HT-29 (cell line): ENCODE measurements around the gene CIC. TPM values are rescaled to one million over a fixed set of nuclear protein-coding genes. Genes with fewer than 3 reads are reported as not detected.

Experiments used
- DNase-seq: peaks from one replicate; pipeline ENCODE4 v3.0.0-alpha.2; 2015; ENCODE audit warnings: low spot score
- total RNA-seq: library from RNA; depleted of rRNA; stranded (reverse); fragments of >200 nt; shearing (Covaris generic); gene quantifications from 2 replicates; pipeline ENCODE4 v1.2.3, GENCODE V29; 2014

CIC gene
- total RNA-seq, 1 experiment from 2014 or later: 55.5 TPM

DNA sequence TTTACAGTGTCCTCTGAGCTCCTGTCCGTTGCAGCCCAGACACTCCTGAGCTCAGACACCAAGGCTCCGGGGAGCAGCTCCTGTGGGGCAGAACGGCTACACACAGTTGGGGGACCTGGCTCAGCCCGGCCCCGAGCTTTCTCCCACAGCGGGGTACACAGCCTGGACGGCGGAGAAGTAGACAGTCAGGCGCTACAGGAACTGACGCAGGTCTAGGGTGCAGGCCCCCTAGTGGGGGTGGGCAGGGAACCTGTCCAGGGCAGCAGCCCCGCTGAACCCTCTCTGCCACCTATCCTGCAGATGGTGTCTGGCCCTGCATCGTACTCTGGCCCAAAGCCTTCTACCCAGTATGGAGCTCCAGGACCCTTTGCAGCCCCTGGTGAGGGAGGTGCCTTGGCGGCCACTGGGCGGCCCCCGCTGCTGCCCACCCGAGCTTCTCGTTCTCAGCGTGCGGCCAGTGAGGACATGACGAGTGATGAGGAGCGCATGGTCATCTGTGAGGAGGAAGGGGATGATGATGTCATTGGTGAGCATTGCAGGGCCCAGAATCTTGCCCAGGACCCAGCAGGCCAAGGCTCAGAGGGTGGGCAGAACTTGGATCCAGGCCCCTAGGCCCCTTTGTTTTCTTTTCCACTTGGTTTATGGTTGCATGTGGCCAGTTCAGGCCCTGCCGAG, 20.0 kb downstream of the CIC start:
- no peak for DNase-seq

DNA sequence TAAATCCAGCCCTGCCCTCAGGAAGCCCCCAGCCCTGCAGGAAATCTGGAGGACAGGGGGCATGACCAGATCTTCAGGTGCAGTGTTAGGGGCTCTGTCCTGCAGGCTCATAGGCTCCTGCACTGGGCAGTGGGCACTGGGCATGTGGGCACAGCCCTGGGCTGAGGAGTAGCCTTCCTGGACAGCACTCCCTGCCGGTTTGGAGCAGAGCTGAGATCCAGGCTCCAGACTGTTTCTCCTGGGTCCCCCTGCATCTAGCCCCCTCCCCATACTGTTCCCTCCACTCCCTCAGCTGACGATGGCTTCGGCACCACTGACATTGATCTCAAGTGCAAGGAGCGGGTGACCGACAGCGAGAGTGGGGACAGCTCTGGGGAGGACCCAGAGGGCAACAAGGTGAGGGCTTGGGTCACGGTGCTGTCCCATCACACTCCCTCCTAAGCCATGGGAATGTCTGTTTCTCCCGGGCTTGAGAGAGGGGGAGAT, 20.5 kb downstream of the CIC start:
- DNase-seq: no peak

DNA sequence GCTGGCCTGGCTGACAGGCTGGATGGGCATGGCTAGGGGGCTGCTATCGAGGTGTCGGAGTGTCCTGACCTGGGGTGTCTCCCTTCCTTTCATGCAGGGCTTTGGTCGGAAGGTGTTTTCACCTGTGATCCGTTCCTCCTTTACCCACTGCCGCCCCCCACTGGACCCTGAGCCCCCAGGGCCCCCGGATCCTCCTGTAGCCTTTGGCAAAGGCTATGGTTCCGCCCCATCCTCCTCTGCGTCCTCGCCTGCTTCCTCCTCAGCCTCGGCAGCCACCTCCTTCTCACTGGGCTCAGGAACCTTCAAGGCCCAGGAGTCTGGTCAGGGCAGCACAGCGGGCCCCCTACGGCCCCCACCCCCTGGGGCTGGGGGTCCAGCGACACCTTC, 21.1 kb downstream of the CIC start:
- DNase-seq: no peak

DNA sequence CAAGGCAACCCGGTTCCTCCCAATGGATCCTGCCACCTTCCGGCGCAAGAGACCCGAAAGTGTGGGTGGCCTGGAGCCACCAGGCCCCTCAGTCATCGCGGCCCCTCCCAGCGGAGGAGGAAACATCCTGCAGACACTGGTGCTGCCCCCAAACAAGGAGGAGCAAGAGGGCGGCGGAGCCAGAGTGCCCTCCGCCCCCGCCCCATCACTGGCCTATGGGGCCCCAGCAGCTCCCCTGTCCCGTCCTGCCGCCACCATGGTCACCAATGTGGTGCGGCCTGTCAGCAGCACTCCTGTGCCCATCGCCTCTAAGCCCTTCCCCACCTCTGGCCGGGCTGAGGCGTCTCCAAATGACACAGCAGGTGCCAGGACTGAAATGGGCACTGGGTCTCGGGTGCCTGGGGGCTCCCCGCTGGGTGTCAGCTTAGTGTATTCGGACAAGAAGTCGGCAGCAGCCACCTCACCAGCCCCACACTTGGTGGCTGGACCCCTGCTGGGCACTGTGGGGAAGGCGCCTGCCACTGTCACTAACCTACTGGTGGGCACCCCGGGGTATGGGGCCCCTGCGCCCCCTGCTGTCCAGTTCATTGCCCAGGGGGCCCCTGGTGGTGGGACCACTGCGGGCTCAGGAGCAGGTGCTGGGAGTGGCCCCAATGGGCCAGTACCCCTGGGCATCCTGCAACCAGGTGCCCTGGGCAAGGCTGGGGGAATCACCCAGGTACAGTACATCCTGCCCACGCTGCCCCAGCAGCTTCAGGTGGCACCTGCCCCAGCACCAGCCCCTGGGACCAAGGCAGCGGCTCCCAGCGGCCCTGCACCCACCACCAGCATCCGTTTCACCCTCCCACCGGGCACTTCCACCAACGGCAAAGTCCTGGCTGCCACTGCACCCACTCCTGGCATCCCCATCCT, 21.7 kb downstream of the CIC start:
- DNase-seq: peak; percentile 88

- DNase-seq: peak; percentile 95
Observed at GRCh38 chr19:42291435-42291810, 22.4 kb downstream of the CIC start.

DNA sequence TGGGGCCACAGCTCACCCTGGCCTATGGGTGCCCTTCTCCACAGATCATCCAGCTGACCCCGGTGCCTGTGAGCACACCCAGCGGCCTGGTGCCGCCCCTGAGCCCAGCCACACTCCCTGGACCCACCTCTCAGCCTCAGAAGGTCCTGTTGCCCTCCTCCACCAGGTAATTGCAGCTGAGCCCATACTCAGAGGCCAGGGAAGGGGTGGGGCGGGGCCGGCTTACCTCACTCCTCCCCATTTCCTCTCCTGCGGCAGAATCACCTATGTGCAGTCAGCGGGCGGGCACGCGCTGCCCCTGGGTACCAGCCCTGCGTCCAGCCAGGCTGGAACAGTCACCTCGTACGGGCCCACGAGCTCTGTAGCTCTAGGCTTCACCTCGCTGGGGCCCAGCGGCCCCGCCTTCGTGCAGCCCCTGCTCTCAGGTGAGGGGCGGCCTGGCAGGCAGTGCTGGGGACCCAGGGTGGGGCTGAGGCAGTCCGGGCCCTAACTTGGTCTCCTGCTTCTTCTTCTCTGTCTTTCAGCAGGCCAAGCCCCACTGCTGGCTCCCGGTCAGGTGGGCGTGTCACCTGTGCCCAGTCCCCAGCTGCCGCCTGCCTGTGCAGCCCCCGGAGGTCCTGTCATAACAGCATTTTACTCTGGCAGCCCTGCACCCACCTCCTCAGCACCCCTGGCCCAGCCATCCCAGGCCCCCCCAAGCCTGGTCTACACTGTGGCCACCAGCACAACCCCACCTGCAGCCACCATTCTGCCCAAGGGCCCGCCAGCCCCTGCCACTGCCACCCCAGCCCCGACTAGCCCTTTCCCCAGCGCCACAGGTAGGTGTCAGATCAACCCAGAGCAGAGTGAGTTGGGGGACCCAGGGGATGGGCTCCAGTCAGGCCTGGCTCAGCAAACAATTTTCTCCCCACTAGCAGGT, 23.2 kb downstream of the CIC start:
- DNase-seq: peak; percentile 81

DNA sequence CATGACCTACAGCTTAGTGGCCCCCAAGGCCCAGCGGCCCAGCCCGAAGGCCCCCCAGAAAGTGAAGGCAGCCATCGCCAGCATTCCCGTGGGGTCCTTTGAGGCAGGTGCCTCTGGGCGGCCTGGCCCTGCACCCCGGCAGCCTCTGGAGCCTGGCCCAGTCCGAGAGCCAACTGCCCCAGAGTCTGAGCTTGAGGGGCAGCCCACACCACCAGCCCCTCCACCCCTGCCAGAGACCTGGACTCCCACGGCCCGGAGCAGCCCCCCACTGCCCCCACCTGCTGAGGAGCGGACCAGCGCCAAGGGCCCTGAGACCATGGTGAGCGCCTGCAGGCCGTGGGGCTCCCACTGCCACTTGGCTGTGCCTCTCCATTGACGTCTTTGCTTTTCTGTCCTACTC, 23.9 kb downstream of the CIC start:
- no peak for DNase-seq

DNA sequence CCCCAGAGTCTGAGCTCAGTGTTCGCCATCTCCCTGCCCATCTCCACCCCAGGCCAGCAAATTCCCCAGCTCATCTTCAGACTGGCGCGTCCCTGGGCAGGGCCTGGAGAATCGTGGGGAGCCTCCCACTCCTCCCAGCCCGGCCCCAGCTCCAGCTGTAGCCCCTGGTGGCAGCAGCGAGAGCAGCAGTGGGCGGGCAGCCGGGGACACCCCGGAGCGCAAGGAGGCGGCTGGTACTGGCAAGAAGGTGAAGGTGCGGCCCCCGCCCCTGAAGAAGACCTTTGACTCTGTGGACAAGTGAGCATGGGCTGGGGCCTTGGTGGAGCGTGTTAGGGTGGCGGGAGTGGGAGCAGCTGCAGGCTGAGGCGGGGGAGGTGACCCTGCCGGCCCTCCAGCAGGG, 24.5 kb downstream of the CIC start:
- DNase-seq: no peak

DNA sequence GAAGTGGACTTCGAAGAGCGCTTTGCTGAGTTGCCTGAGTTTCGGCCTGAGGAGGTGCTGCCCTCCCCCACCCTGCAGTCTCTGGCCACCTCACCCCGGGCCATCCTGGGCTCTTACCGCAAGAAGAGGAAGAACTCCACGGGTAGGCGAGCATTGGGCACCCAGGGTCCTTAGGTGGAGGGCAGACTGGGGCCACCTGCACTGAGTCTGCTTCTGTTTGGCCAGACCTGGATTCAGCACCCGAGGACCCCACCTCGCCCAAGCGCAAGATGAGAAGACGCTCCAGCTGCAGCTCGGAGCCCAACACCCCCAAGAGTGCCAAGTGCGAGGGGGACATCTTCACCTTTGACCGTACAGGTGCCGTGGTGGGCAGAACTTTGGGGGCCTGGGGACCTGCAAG, 24.9 kb downstream of the CIC start:
- DNase-seq: no peak

DNA sequence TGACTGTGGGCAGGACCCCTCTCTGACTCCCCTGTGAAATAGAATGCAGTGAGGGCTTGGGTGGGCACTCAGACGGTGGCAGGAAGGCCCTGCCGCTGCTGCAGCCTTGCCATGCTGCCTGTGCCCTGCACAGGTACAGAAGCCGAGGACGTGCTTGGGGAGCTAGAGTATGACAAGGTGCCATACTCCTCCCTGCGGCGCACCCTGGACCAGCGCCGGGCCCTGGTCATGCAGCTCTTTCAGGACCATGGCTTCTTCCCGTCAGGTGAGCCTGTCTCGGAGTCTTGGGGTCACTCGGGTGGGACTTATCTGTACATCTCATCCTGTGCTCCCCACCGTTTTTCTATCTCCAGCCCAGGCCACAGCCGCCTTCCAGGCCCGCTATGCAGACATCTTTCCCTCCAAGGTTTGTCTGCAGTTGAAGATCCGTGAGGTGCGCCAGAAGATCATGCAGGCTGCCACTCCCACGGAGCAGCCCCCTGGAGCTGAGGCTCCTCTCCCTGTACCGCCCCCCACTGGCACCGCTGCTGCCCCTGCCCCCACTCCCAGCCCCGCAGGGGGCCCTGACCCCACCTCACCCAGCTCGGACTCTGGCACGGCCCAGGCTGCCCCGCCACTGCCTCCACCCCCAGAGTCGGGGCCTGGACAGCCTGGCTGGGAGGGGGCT, 25.6 kb downstream of the CIC start:
- no peak for DNase-seq

DNA sequence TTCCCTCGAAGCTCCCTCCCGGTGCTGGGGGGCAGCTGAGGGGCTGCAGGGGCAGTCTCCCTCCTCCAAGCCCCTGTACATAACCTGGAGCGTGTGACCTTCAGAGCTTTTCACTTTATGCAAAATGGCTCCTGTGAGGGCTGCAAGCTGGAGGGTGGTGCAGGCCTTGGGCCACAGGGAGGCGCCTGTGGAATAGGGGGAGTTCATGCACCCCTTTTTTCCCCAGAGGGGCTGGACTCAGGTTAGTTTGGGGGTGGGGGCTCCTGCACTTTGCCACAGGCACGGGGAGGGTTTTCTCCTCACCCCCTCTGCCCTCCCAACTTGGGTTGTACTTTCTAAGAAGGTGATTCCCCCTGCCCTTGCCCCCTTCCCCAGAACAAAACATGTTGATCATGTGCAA, 26.3 kb downstream of the CIC start:
- no peak for DNase-seq

DNA sequence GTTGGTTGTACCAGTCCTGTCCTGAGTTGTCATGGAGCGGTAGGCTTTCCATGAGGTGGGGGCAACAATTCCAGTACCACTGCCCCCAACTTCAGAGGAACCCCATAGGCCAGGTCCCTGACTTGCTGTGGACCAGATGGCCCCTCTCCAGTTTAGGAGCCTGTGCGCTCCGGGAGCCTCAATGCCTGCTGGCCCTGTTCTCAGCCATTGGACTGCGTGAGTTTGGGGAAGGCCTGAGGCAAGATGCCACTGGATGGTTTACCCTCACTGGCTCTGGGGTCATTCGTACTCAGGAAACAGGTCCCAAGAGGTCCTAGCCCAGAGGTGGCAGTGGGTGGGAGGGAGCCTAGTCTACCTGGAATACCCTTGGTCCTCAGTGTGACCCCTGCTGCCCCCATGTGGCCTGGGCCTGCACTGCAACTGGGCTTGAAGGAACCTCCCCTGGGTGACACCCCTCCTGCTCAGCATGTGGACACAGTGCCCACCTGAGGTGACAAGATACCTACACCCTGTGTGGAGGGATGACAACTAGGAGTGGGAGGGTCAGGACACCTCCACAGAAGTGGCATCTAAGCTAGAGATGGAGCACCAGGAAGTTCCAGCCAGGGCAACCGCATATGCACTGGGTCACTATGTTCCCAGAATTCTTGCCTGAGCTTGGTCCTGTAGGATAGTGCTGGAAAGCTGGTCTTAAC, 26.9 kb downstream of the CIC start:
- DNase-seq: peak; percentile 96

DNA sequence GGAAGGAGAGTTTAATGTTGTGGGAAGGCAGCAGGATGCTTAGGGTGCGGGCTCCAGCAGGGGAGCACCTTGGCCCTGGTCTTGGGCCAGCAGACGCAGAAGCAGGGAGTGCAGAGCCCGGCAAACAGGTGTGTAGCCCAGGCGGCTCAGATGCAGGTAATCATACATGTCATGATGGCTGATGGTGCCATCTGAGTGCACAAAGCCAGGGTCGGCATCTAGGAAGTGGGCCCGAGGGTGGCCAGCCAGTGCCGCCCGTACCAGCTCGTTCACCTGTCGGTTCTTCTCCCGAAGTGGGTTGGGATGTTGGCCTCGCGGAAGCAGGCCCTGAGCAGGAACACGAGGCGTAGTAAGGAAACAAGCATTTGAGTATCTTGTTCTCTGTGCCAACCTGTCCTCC, 28.0 kb downstream of the CIC start:
- no peak for DNase-seq

GRCh38 chr19:42301646-42302203, 32.7 kb downstream of the CIC start, which contains the start of gene PRR19:
Gene PRR19, plus strand, starts transcription at chr19:42302132. Its CDS starts 7,453 bp downstream, at chr19:42309585.
- DNase-seq: no peak

DNA sequence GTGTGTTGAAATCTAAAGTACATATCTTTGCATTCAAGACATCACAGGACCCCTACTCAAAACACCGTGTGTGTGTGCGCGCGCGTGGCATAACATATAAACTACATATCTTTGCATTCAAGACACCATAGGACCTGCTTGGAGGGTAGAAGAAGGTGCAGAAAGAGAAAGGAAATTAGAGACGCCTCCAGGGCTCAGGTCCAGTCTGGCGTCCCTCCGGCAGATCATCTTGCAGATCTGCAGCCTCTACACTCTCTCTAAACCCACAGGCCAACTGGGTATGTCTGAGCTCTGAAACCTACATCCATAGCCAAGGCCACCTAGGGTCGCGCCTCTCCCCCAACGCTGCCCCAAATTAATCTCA, 34.0 kb downstream of the CIC start:
- no peak for DNase-seq

GRCh38 chr19:42303876-42304275, 34.8 kb downstream of the CIC start:
- no peak for DNase-seq

DNA sequence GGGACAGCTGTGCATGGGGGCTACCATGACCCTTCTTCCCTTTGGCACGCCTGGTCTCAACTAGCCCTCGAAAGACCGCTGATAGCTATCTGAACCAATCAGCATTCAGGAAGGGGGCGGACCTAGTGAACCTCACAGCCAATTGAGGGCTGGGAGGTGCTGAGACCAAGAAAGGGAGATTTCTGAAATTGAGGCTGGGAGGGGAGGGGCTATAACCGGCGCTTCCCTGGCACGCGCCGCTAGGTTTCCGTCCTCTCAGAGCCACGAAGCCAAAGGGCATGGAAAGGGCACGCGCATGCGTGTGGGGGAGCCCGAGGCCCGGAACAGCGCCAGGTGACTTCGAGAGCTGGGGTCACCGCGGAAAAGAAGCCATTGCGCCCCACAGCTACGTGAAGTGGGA, 37.6 kb downstream of the CIC start:
- no peak for DNase-seq

DNA sequence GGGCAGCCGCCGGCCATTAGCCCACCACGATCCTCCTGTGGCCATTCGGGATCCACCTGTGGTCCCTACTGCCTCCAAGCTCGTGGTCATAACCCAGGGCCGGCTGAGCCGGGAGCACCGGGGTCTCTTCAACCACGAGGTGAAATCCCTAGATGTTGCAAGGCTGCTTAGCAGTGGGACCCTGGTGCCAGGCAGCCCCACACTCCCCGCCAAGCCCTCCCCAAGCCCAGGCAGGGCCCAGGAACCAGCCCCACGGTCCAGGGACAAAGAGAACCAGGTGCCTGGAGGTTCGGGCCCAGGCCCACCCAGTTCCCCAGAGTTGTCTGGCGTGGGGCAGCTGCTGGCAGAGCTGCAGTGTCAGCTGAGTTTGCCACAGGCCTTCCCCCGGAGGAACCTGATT, 40.6 kb downstream of the CIC start:
- no peak for DNase-seq

DNA sequence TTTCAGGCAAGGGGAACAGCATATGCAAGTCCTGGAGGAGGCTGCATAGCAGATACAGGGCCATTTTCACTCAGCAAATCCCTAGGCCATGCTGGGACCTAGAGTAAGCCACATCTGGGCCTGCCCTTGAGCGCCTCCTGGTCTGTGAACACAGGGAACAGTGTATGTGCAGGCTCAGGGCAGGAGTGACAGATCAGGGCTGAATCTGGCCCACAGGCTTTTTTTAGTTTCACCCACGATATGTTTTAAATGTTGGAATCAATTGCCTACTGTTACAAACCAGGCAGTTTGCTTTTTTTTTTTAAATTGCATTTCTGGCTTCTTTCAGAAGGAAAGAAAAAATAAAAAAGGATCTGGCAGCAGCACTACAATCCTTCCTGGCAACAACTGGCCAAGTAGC, 42.6 kb downstream of the CIC start:
- peak; percentile 53 for DNase-seq

- no peak for DNase-seq
Observed at GRCh38 chr19:42312370-42312769, 43.3 kb downstream of the CIC start.
